ENCODE data around the gene PDLIM1. TPM values are rescaled to one million over a fixed set of nuclear protein-coding genes. Genes with fewer than 3 reads are reported as not detected.

PDLIM1 gene
- total RNA-seq, 1 experiment from 2014 or later = 183 TPM

DNA sequence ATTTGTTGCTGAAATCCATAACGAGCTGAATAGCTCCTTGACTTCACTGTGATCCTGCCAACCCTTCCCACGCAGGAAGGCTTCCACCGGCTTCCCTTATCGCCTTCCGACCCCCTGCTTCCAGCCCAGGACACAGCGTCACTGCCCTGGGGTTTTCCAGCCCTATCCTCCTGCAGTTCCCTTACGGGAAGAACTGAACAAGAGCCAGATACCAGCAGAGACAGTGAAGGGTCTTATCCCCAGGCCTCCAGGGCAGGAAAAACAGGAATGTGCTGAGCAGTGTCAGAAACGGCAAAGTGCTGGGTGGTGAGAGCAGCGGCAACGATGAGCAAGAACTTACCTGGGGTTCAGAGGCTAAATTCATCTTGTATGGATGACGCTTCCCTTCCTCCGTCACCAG, 22.4 kb downstream of the PDLIM1 start:
- in situ Hi-C loops (cut with HindIII; ENCODE audit: low pct_unique_long_range_greater_than_20kb, low sequenced_read_pairs) (no loop called here), intact Hi-C loops (cut with micrococcal nuclease; ENCODE audit: unreplicated experiment) (no loop called here)
- no peaks in the 10 kb centered on the region for H3K27me3 ChIP-seq (ENCODE audit: control insufficient read depth, insufficient read depth, low read length)
- CTCF ChIA-PET = no interaction called here
- TF ChIP-seq, protein P1, sequence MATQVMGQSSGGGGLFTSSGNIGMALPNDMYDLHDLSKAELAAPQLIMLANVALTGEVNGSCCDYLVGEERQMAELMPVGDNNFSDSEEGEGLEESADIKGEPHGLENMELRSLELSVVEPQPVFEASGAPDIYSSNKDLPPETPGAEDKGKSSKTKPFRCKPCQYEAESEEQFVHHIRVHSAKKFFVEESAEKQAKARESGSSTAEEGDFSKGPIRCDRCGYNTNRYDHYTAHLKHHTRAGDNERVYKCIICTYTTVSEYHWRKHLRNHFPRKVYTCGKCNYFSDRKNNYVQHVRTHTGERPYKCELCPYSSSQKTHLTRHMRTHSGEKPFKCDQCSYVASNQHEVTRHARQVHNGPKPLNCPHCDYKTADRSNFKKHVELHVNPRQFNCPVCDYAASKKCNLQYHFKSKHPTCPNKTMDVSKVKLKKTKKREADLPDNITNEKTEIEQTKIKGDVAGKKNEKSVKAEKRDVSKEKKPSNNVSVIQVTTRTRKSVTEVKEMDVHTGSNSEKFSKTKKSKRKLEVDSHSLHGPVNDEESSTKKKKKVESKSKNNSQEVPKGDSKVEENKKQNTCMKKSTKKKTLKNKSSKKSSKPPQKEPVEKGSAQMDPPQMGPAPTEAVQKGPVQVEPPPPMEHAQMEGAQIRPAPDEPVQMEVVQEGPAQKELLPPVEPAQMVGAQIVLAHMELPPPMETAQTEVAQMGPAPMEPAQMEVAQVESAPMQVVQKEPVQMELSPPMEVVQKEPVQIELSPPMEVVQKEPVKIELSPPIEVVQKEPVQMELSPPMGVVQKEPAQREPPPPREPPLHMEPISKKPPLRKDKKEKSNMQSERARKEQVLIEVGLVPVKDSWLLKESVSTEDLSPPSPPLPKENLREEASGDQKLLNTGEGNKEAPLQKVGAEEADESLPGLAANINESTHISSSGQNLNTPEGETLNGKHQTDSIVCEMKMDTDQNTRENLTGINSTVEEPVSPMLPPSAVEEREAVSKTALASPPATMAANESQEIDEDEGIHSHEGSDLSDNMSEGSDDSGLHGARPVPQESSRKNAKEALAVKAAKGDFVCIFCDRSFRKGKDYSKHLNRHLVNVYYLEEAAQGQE (IDR thresholded peaks at IDR 0.05; ENCODE audit: insufficient read depth in 1 of 2, low read depth in 2 of 2, low read length in 1 of 2) = no peak
- TF ChIP-seq, protein P2, sequence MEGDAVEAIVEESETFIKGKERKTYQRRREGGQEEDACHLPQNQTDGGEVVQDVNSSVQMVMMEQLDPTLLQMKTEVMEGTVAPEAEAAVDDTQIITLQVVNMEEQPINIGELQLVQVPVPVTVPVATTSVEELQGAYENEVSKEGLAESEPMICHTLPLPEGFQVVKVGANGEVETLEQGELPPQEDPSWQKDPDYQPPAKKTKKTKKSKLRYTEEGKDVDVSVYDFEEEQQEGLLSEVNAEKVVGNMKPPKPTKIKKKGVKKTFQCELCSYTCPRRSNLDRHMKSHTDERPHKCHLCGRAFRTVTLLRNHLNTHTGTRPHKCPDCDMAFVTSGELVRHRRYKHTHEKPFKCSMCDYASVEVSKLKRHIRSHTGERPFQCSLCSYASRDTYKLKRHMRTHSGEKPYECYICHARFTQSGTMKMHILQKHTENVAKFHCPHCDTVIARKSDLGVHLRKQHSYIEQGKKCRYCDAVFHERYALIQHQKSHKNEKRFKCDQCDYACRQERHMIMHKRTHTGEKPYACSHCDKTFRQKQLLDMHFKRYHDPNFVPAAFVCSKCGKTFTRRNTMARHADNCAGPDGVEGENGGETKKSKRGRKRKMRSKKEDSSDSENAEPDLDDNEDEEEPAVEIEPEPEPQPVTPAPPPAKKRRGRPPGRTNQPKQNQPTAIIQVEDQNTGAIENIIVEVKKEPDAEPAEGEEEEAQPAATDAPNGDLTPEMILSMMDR (IDR thresholded peaks at IDR 0.05) = no peak
- TF ChIP-seq SIN3A (IDR thresholded peaks at IDR 0.05; ENCODE audit: borderline replicate concordance, insufficient read depth, low read depth, low read length) (no peak), POLR2AphosphoS5 (IDR thresholded peaks at IDR 0.05; ENCODE audit: low read depth, low read length) (no peak), TCF7L2 (IDR thresholded peaks at IDR 0.05; ENCODE audit: low read depth, low read length) (no peak)
- H3K36me3 ChIP-seq (ENCODE audit: control insufficient read depth, insufficient read depth, low read length) = peaks cover 12% of the 10 kb centered on the region
- BruUV-seq (replicated peaks) = no TSS peak
- H3K4me1 ChIP-seq (ENCODE audit: control insufficient read depth, insufficient read depth, low read length) = peaks cover 6% of the 10 kb centered on the region
- no peak overlapping the region for H3K4me3 ChIP-seq (ENCODE audit: low read depth in 2 of 2, low read length in 2 of 2)
- DNase-seq (ENCODE audit: low read depth, low spot score) (no peak), ATAC-seq (no peak)
- POLR2A ChIA-PET = no interaction called here
- no peaks in the 10 kb centered on the region for H3K9me3 ChIP-seq (ENCODE audit: control insufficient read depth, insufficient read depth, low read depth, low read length)
- no peak overlapping the region for H3K27ac ChIP-seq (ENCODE audit: low read length)

DNA sequence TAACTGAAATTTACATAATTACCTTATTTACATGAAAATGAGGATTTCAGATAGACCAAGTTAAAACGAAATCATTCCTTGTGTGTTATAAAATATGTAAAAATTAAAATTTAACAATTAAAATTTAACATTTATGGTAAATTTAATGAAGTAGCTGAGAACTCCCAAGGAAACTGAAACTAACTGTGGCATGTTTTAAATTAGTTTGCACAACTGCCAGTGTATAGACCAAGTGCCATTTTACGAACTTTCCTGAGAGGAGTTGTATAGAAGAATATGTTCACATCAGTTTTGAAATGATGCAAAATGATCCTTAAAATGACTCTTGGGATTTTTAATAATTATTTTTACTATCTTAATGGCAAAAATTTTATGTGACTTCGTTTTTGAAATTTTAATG, 23.6 kb downstream of the PDLIM1 start:
- intact Hi-C loops (cut with micrococcal nuclease; ENCODE audit: unreplicated experiment) = no loop called here
- ChIA-PET POLR2A (no interaction called here), CTCF (no interaction called here)
- Histone ChIP-seq H3K27ac (ENCODE audit: low read length) (no peak overlapping the region), H3K36me3 (ENCODE audit: control insufficient read depth, insufficient read depth, low read length) (peaks cover 12% of the 10 kb centered on the region), H3K4me1 (ENCODE audit: control insufficient read depth, insufficient read depth, low read length) (peaks cover 3% of the 10 kb centered on the region; the same call in 1 of the 2 replicates), H3K9me3 (ENCODE audit: control insufficient read depth, insufficient read depth, low read depth, low read length) (no peaks in the 10 kb centered on the region), H3K27me3 (ENCODE audit: control insufficient read depth, insufficient read depth, low read length) (no peaks in the 10 kb centered on the region), H3K4me3 (ENCODE audit: low read depth in 2 of 2, low read length in 2 of 2) (no peak overlapping the region)
- no peak for TF ChIP-seq TCF7L2 (IDR thresholded peaks at IDR 0.05; ENCODE audit: low read depth, low read length)
- TF ChIP-seq, protein P2 (IDR thresholded peaks at IDR 0.05) = no peak
- TF ChIP-seq, protein P1 (IDR thresholded peaks at IDR 0.05; ENCODE audit: insufficient read depth in 1 of 2, low read depth in 2 of 2, low read length in 1 of 2) = no peak
- TF ChIP-seq POLR2AphosphoS5 (IDR thresholded peaks at IDR 0.05; ENCODE audit: low read depth, low read length) = no peak
- no peak for TF ChIP-seq SIN3A (IDR thresholded peaks at IDR 0.05; ENCODE audit: borderline replicate concordance, insufficient read depth, low read depth, low read length)
- DNase-seq (ENCODE audit: low read depth, low spot score) (no peak), ATAC-seq (no peak)
- in situ Hi-C loops (cut with HindIII; ENCODE audit: low pct_unique_long_range_greater_than_20kb, low sequenced_read_pairs) = no loop called here
- no TSS peak for BruUV-seq (replicated peaks)

Data from Panc1 (cell line).